GM12875 (cell line): Measurements from ENCODE around the gene CDH13.

Experiments
- H3K4me3 ChIP-seq: one replicate; pipeline ENCODE4 v1.5.1; 2011; ENCODE audit warnings: low read depth, low read length, control low read depth
- CTCF ChIP-seq: IDR thresholded peaks from 2 replicates; pipeline ENCODE4 v1.5.1; 2011; ENCODE audit warnings: low read depth, mild to moderate bottlenecking, control low read depth, inconsistent platforms, low read length, moderate library complexity, borderline replicate concordance; ENCODE audit not compliant: insufficient read depth

The CDH13 gene

GRCh38 chr16:83196796-83197195, 570.0 kb downstream of the CDH13 start:
- no peak overlapping the region for H3K4me3 ChIP-seq
- TF ChIP-seq CTCF, result no peak

GRCh38 chr16:83197450-83197849, 570.7 kb downstream of the CDH13 start:
- H3K4me3 ChIP-seq, result no peak overlapping the region
- no peak for TF ChIP-seq CTCF

- no peak for TF ChIP-seq CTCF
- H3K4me3 ChIP-seq, result no peak overlapping the region
Measured at GRCh38 chr16:83198977-83199376, 572.2 kb downstream of the CDH13 start.

GRCh38 chr16:83200005-83200779, 573.4 kb downstream of the CDH13 start:
- no peak overlapping the region for H3K4me3 ChIP-seq
- TF ChIP-seq CTCF, result 0 out of 2 replicates have a peak, but pooled peaks have one; percentile 10

- no peak for TF ChIP-seq CTCF
- no peak overlapping the region for H3K4me3 ChIP-seq
Measured at GRCh38 chr16:83201748-83202147, 575.0 kb downstream of the CDH13 start.

GRCh38 chr16:83205896-83206295, 579.1 kb downstream of the CDH13 start:
- no peak for TF ChIP-seq CTCF
- H3K4me3 ChIP-seq, result no peak overlapping the region

GRCh38 chr16:83206426-83206825, 579.7 kb downstream of the CDH13 start:
- TF ChIP-seq CTCF, result no peak
- H3K4me3 ChIP-seq, result no peak overlapping the region
